HCT116 (cell line): ENCODE results near the gene PCBP3. TPM values are rescaled to one million over a fixed set of nuclear protein-coding genes. Genes with fewer than 3 reads are reported as not detected.

Source experiments
- ATAC-seq: fragments of 200-7000 bp; cut with Tn5 transposase; 2 replicates; pipeline ENCODE4 v1.9.1; 2020; ENCODE audit warnings: mild to moderate bottlenecking, moderate library complexity
- BruUV-seq: library from RNA; stranded (reverse); fragments of 400-500 nt; replicated peaks from 2 replicates; lab custom pipeline; 2021; lab: Mats Ljungman, UMichigan
- CTCF ChIA-PET: fragments of 300-600 bp; sonication (Branson Sonifier 250); formaldehyde crosslinking; loops from one replicate; lab custom pipeline; 2021; ENCODE audit warnings: antibody characterized with exemption; lab: Charles Lee
- POLR2A ChIA-PET: fragments of 300-600, 350-600 bp; sonication (Branson Sonifier 250); formaldehyde crosslinking; loops from one replicate; lab custom pipeline; 2021; ENCODE audit warnings: antibody characterized with exemption; lab: Charles Lee
- RAD21 ChIA-PET, 2 experiments: fragments of 300-600 bp; sonication (Branson Sonifier 250); formaldehyde crosslinking; loops; one replicate each; lab custom pipeline; 2023; ENCODE audit warnings: low total read pairs in 2 of 2; ENCODE audit not compliant: uncharacterized antibody in 2 of 2, unreplicated experiment in 2 of 2, low non-redundant PET in 1 of 2; lab: Charles Lee
- DNase-seq: peaks from one replicate; pipeline ENCODE4 v3.0.0-alpha.2; 2010; ENCODE audit warnings: low read depth, low spot score
- H2AFZ ChIP-seq: fragments of 200-600 bp; shearing (Covaris generic), sonication (generic); 2 replicates; pipeline ENCODE4 v1.6.1; 2017; ENCODE audit warnings: low read depth, mixed run types, mixed read lengths, antibody characterized with exemption, low read length; ENCODE audit not compliant: poor library complexity, severe bottlenecking
- H3K27ac ChIP-seq: 2 replicates; pipeline ENCODE4 v1.5.1; 2012; ENCODE audit warnings: low read depth, low read length
- H3K27me3 ChIP-seq: fragments of 200-600 bp; sonication (generic); 2 replicates; pipeline ENCODE4 v1.6.1; 2016; ENCODE audit warnings: mixed run types, low read length, mixed read lengths; ENCODE audit not compliant: insufficient read depth
- H3K36me3 ChIP-seq, 2 experiments: fragments of 200-500 bp in 1 of 2; fragments of 200-600 bp in 1 of 2; sonication (Bioruptor generic) in 1 of 2; sonication (generic) in 1 of 2; 2 replicates each; pipeline versions ENCODE4 v1.5.1 to v1.6.1; 2014 to 2016; ENCODE audit warnings: low read length in 2 of 2, inconsistent platforms in 1 of 2, mixed read lengths in 1 of 2, mixed run types in 1 of 2; ENCODE audit not compliant: insufficient read depth in 2 of 2, control insufficient read depth in 1 of 2
- H3K4me1 ChIP-seq, 2 experiments: fragments of 200-600 bp in 1 of 2; sonication (generic) in 1 of 2; 2 replicates each; pipeline versions ENCODE4 v1.5.1 to v1.6.1; 2012 to 2017; ENCODE audit warnings: low read length in 2 of 2, inconsistent platforms in 1 of 2, mild to moderate bottlenecking in 1 of 2, mixed read lengths in 1 of 2, mixed run types in 1 of 2, moderate library complexity in 1 of 2; ENCODE audit not compliant: insufficient read depth in 2 of 2, control insufficient read depth in 1 of 2
- H3K4me2 ChIP-seq: fragments of 200-600 bp; sonication (generic); 2 replicates; pipeline ENCODE4 v1.6.1; 2017; ENCODE audit warnings: mixed run types, low read length, mixed read lengths
- H3K4me3 ChIP-seq, 2 experiments: fragments of 200-600 bp in 1 of 2; sonication (generic) in 1 of 2; replicated peaks in 1 of 2; 2 replicates each; pipeline ENCODE4 v1.5.1; 2011 to 2016; ENCODE audit warnings: low read length in 2 of 2, control low read depth in 1 of 2, low read depth in 1 of 2, mild to moderate bottlenecking in 1 of 2, mixed read lengths in 1 of 2, mixed run types in 1 of 2
- H3K79me2 ChIP-seq: fragments of 200-600 bp; sonication (generic); 2 replicates; pipeline ENCODE4 v1.6.1; 2017; ENCODE audit warnings: mild to moderate bottlenecking, mixed run types, low read length, moderate library complexity, mixed read lengths; ENCODE audit not compliant: insufficient read depth
- H3K9ac ChIP-seq: fragments of 200-600 bp; sonication (generic); 2 replicates; pipeline ENCODE4 v1.6.1; 2016; ENCODE audit warnings: low read length, mixed read lengths
- H3K9me2 ChIP-seq: fragments of 200-600 bp; sonication (generic), shearing (Covaris generic); 2 replicates; pipeline ENCODE4 v1.6.1; 2017; ENCODE audit warnings: mixed run types, mild to moderate bottlenecking, moderate library complexity; ENCODE audit not compliant: insufficient read depth
- H3K9me3 ChIP-seq, 2 experiments: fragments of 200-500 bp in 1 of 2; fragments of 200-600 bp in 1 of 2; sonication (Bioruptor generic) in 1 of 2; sonication (generic) in 1 of 2; 2 replicates each; pipeline ENCODE4 v1.6.1; 2014 to 2017; ENCODE audit warnings: low read length in 2 of 2, mixed read lengths in 2 of 2, inconsistent platforms in 1 of 2, low read depth in 1 of 2, mild to moderate bottlenecking in 1 of 2, mixed run types in 1 of 2, moderate library complexity in 1 of 2; ENCODE audit not compliant: control insufficient read depth in 1 of 2, insufficient read depth in 1 of 2
- H4K20me1 ChIP-seq: fragments of 200-600 bp; sonication (generic), shearing (Covaris generic); 2 replicates; pipeline ENCODE4 v1.6.1; 2017; ENCODE audit warnings: mixed run types, mild to moderate bottlenecking, moderate library complexity; ENCODE audit not compliant: insufficient read depth
- CBX3 ChIP-seq: IDR thresholded peaks from 2 replicates; pipeline ENCODE4 v1.6.1; 2012; ENCODE audit warnings: low read depth
- ELF1 ChIP-seq: IDR thresholded peaks from 2 replicates; pipeline ENCODE4 v1.6.1; 2012; ENCODE audit warnings: low read depth, borderline replicate concordance
- EZH2 ChIP-seq: fragments of 200-600 bp; sonication (generic); IDR thresholded peaks from 2 replicates; pipeline ENCODE4 v1.6.1; 2017; ENCODE audit warnings: antibody characterized with exemption, mixed run types
- FOSL1 ChIP-seq: IDR thresholded peaks from 2 replicates; pipeline ENCODE4 v1.6.1; 2012; ENCODE audit warnings: low read depth
- JUND ChIP-seq: IDR thresholded peaks from 2 replicates; pipeline ENCODE4 v1.6.1; 2012
- POLR2A ChIP-seq: IDR thresholded peaks from 2 replicates; pipeline ENCODE4 v1.7.0; 2011; ENCODE audit warnings: borderline replicate concordance; ENCODE audit not compliant: insufficient read depth, insufficient read length; ENCODE audit errors: extremely low read depth
- POLR2AphosphoS5 ChIP-seq: IDR thresholded peaks from 2 replicates; pipeline ENCODE4 v1.6.1; 2011; ENCODE audit warnings: mild to moderate bottlenecking, low read depth, low read length, moderate library complexity
- SIN3A ChIP-seq: IDR thresholded peaks from 2 replicates; pipeline ENCODE4 v1.6.1; 2012; ENCODE audit warnings: low read depth
- SRF ChIP-seq: IDR thresholded peaks from 2 replicates; pipeline ENCODE4 v1.6.1; 2012; ENCODE audit warnings: low read depth
- TCF7L2 ChIP-seq: IDR thresholded peaks from 2 replicates; pipeline ENCODE4 v1.7.0; 2011; ENCODE audit warnings: borderline replicate concordance, inconsistent platforms; ENCODE audit not compliant: insufficient read depth, insufficient read length; ENCODE audit errors: extremely low read depth
- YY1 ChIP-seq: IDR thresholded peaks from 2 replicates; pipeline ENCODE4 v1.6.1; 2011; ENCODE audit warnings: low read length, low read depth, moderate library complexity, mild to moderate bottlenecking; ENCODE audit not compliant: insufficient replicate concordance; ENCODE audit errors: extremely low read depth
- ZFX ChIP-seq: fragments of 450-650 bp; IDR thresholded peaks from 2 replicates; pipeline ENCODE4 v1.6.1; 2017
- ZNF274 ChIP-seq: fragments of 200-500 bp; sonication (Bioruptor generic); IDR thresholded peaks from 2 replicates; pipeline ENCODE4 v1.6.1; 2014; ENCODE audit warnings: mild to moderate bottlenecking, low read depth, low read length, inconsistent platforms
- intact Hi-C: fragments of 100-400 bp; cut with micrococcal nuclease; formaldehyde crosslinking; loops from 2 replicates; pipeline ENCODE4 v1.10.0; 2022
- total RNA-seq: library from RNA; stranded (reverse); gene quantifications from one replicate; pipeline ENCODE4 v1.2.1, GENCODE V29; 2021; ENCODE audit not compliant: unreplicated experiment
- TF ChIP-seq, protein P1 (sequence below): IDR thresholded peaks from 2 replicates; pipeline ENCODE4 v1.6.1; 2011; ENCODE audit warnings: mild to moderate bottlenecking, low read length, moderate library complexity; ENCODE audit not compliant: insufficient replicate concordance; ENCODE audit errors: extremely low read depth
- TF ChIP-seq, protein P2 (sequence below), 3 experiments: fragments of 200-600 bp in 1 of 3; sonication (generic) in 1 of 3; IDR thresholded peaks in 2 of 3; conservative IDR thresholded peaks in 1 of 3; 2 replicates each; pipeline ENCODE4 v1.5.1; 2012 to 2017; ENCODE audit warnings: low read depth in 2 of 3, low read length in 2 of 3, antibody characterized with exemption in 1 of 3, borderline replicate concordance in 1 of 3, control low read depth in 1 of 3, mild to moderate bottlenecking in 1 of 3, mixed read lengths in 1 of 3, mixed run types in 1 of 3, moderate library complexity in 1 of 3; ENCODE audit not compliant: insufficient read depth in 1 of 3
- TF ChIP-seq, protein P3 (sequence below): IDR thresholded peaks from 2 replicates; pipeline ENCODE4 v1.6.1; 2012

PCBP3 gene
- total RNA-seq, 1 experiment from 2014 or later: 3.1 TPM

DNA sequence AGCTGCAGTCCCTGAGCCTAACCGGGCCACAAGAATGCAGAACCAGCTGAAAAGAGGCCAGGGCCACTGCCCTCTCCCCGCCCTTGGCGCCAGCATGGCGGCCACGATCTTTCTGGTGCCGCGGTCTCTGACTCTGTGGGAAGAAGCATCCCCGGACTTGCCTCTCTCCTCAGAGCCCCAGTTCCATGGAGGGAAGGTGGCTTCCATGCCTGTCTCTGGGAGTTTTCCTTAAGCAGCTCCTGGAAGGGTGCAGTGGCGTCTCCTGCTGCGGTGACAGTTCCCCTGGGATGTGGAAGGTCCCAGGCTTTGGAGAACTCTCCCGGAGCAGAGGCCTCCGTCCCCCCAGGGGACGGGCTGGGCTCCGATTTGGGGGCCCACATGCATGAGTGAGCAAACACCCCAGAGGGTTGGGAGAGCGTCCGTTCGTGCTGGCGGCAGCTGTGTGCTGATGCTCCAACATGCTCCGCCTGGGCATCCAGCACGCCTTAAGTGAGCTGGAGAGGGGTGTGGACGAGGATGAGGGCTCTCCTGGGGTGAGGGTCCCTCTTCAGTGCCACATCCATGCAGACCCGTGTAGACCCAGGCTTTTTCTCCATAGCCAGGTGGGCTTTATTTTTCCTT, 228.2 kb downstream of the PCBP3 start (continued):
- TF ChIP-seq, protein P1, sequence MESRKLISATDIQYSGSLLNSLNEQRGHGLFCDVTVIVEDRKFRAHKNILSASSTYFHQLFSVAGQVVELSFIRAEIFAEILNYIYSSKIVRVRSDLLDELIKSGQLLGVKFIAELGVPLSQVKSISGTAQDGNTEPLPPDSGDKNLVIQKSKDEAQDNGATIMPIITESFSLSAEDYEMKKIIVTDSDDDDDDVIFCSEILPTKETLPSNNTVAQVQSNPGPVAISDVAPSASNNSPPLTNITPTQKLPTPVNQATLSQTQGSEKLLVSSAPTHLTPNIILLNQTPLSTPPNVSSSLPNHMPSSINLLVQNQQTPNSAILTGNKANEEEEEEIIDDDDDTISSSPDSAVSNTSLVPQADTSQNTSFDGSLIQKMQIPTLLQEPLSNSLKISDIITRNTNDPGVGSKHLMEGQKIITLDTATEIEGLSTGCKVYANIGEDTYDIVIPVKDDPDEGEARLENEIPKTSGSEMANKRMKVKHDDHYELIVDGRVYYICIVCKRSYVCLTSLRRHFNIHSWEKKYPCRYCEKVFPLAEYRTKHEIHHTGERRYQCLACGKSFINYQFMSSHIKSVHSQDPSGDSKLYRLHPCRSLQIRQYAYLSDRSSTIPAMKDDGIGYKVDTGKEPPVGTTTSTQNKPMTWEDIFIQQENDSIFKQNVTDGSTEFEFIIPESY: no peak
- no peak for TF ChIP-seq SRF
- no peak for TF ChIP-seq ZNF274
- no peak for TF ChIP-seq CBX3
- no peak for TF ChIP-seq TCF7L2
- TF ChIP-seq, all 23 proteins: peak for 0

DNA sequence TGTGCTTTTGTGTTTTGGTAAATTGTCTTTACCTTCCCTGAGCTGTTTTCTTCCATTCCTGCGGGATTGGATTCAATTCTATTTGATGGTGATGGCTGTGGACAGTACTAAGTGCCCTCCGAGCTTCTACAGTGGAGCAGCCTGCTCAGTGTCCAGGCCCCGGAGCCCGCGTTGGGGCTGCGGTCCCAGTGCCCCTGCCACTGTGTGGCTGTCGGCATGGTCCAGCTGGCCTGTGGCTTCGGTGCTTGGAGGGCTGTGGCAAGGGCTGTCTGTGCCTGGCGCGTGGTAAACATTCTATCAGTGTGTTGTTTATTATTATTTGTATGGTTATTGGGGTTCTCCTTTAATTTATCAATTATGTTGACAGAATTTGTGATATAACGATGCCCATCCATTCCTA, 228.9 kb downstream of the PCBP3 start:
- no peak overlapping the region for H3K27ac ChIP-seq
- no peak overlapping the region for H3K4me2 ChIP-seq
- no TSS peak for BruUV-seq
- H3K4me3 ChIP-seq: no peak overlapping the region
- no peak for DNase-seq
- RAD21 ChIA-PET: no interaction called here
- no peaks in the 10 kb centered on the region for H3K36me3 ChIP-seq
- no peaks in the 10 kb centered on the region for H3K79me2 ChIP-seq
- no peak overlapping the region for H3K9ac ChIP-seq
- no peak for ATAC-seq
- intact Hi-C loops: no loop called here
- CTCF ChIA-PET: interaction anchor here (1.3 kb wide), 1 partner anchor 8 kb away, joined by 5 read pairs; no protein-coding TSS in a partner anchor
- H3K9me2 ChIP-seq: no peaks in the 10 kb centered on the region
- no peak overlapping the region for H2AFZ ChIP-seq
- no peaks in the 10 kb centered on the region for H4K20me1 ChIP-seq
- H3K4me1 ChIP-seq: no peaks in the 10 kb centered on the region
- TF ChIP-seq YY1: no peak
- TF ChIP-seq ZNF274: no peak
- no peak for TF ChIP-seq FOSL1
- TF ChIP-seq POLR2AphosphoS5: no peak
- TF ChIP-seq ZFX: no peak
- TF ChIP-seq ELF1: no peak
- TF ChIP-seq, protein P2, sequence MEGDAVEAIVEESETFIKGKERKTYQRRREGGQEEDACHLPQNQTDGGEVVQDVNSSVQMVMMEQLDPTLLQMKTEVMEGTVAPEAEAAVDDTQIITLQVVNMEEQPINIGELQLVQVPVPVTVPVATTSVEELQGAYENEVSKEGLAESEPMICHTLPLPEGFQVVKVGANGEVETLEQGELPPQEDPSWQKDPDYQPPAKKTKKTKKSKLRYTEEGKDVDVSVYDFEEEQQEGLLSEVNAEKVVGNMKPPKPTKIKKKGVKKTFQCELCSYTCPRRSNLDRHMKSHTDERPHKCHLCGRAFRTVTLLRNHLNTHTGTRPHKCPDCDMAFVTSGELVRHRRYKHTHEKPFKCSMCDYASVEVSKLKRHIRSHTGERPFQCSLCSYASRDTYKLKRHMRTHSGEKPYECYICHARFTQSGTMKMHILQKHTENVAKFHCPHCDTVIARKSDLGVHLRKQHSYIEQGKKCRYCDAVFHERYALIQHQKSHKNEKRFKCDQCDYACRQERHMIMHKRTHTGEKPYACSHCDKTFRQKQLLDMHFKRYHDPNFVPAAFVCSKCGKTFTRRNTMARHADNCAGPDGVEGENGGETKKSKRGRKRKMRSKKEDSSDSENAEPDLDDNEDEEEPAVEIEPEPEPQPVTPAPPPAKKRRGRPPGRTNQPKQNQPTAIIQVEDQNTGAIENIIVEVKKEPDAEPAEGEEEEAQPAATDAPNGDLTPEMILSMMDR (IDR thresholded peaks at IDR 0.05 in 2 of 3, conservative IDR thresholded peaks at IDR 0.05 in 1 of 3; ENCODE audit: borderline replicate concordance in 1 of 3, insufficient read depth in 1 of 3, low read depth in 2 of 3, low read length in 2 of 3): no peak
- TF ChIP-seq JUND: no peak
- TF ChIP-seq SIN3A: no peak
- TF ChIP-seq, protein P3, sequence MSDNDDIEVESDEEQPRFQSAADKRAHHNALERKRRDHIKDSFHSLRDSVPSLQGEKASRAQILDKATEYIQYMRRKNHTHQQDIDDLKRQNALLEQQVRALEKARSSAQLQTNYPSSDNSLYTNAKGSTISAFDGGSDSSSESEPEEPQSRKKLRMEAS: no peak
- no peak for TF ChIP-seq POLR2A
- TF ChIP-seq EZH2: no peak
- no peak for TF ChIP-seq CBX3
- H3K9me3 ChIP-seq: no peaks in the 10 kb centered on the region
- no peaks in the 10 kb centered on the region for H3K27me3 ChIP-seq
- POLR2A ChIA-PET: no interaction called here
